ENCODE results near the gene SPIRE2.
A peak's percentile ranks its signal among the peaks of the same experiment; 100 is the strongest.
"Not testable (repeated sequence)": the region's sequence is repeated elsewhere in the genome, so short reads cannot be mapped to it uniquely, and the experiment has no call there.

SPIRE2 gene

GRCh38 chr16:89913408-89914387 is 85.4 kb downstream of the SPIRE2 start:
- no peak for TF ChIP-seq CTCF (IDR thresholded peaks at IDR 0.05; ENCODE audit: extremely low read depth, missing control alignments)
- no peak for DNase-seq (ENCODE audit: low spot score)

GRCh38 chr16:89914642-89915285 is 86.5 kb downstream of the SPIRE2 start:
- DNase-seq (ENCODE audit: low spot score), result not testable (repeated sequence)

- TF ChIP-seq CTCF (IDR thresholded peaks at IDR 0.05; ENCODE audit: extremely low read depth, missing control alignments), result no peak
- no peak for DNase-seq (ENCODE audit: low spot score)
Observed at GRCh38 chr16:89915303-89916232, 87.3 kb downstream of the SPIRE2 start.

GRCh38 chr16:89917773-89918452 is 89.6 kb downstream of the SPIRE2 start:
- no peak for TF ChIP-seq CTCF (IDR thresholded peaks at IDR 0.05; ENCODE audit: extremely low read depth, missing control alignments)
- DNase-seq (ENCODE audit: low spot score), result peak; percentile 90

GRCh38 chr16:89918453-89919347 is 90.4 kb downstream of the SPIRE2 start, which contains the start of gene MC1R:
Gene MC1R (plus strand): TSS chr16:89918862. CDS start chr16:89919259, 397 bp downstream.
- no peak for TF ChIP-seq CTCF (IDR thresholded peaks at IDR 0.05; ENCODE audit: extremely low read depth, missing control alignments)
- DNase-seq (ENCODE audit: low spot score), result peak; percentile 74

GRCh38 chr16:89919535-89920406 is 91.5 kb downstream of the SPIRE2 start:
- no peak for TF ChIP-seq CTCF (IDR thresholded peaks at IDR 0.05; ENCODE audit: extremely low read depth, missing control alignments)
- no peak for DNase-seq (ENCODE audit: low spot score)
